ENCODE data around the gene ERRFI1. TPM values are rescaled to one million over a fixed set of nuclear protein-coding genes. Genes with fewer than 3 reads are reported as not detected.

Gene ERRFI1
- total and polyA plus RNA-seq, 4 donors, result 60.7 to 424 (median 106) TPM

GRCh38 chr1:8011016-8011415, 15.1 kb downstream of the ERRFI1 start:
- 85% methylated on average over 4 of the region's 4 CpGs for WGBS
- Histone ChIP-seq H3K4me3 (ENCODE audit: low read depth in 1 of 3, low read length in 3 of 3) (no peak overlapping the region), H3K27me3 (ENCODE audit: control insufficient read depth in 4 of 4, insufficient read depth in 4 of 4, low read length in 3 of 4) (no peaks in the 10 kb centered on the region), H3K4me1 (ENCODE audit: control insufficient read depth in 4 of 4, insufficient read depth in 4 of 4, low read length in 3 of 4) (peaks cover 0 to 11% (median 8%) of the 10 kb centered on the region in 4 donors), H3K36me3 (ENCODE audit: control insufficient read depth in 4 of 4, insufficient read depth in 3 of 4, low read depth in 1 of 4, low read length in 3 of 4) (peaks cover 3 to 51% (median 44%) of the 10 kb centered on the region in 4 donors), H3K9me3 (ENCODE audit: control insufficient read depth in 4 of 4, low read length in 3 of 4) (no peaks in the 10 kb centered on the region), H3K9ac (ENCODE audit: low read depth in 1 of 2, low read length in 2 of 2) (no peak overlapping the region), H3K27ac (ENCODE audit: low read depth in 1 of 2, low read length in 2 of 2) (peak overlapping the region in 1 of 2 donors; percentile 29)
- DNase-seq (ENCODE audit: low spot score), result no peak
- TF ChIP-seq HNF4G (IDR thresholded peaks at IDR 0.05), result no peak
- TF ChIP-seq NR2F2 (IDR thresholded peaks at IDR 0.05), result no peak
- no peak for TF ChIP-seq HNF4A (conservative IDR thresholded peaks at IDR 0.05)
- no peak for TF ChIP-seq FOXA2 (IDR thresholded peaks at IDR 0.05)
- TF ChIP-seq REST (IDR thresholded peaks at IDR 0.05), result no peak
- no peak for TF ChIP-seq RAD21 (IDR thresholded peaks at IDR 0.05)
- TF ChIP-seq MAX (IDR thresholded peaks at IDR 0.05), result no peak
- TF ChIP-seq SP1 (IDR thresholded peaks at IDR 0.05), result no peak
- no peak for TF ChIP-seq FOXA1 (IDR thresholded peaks at IDR 0.05)
- no peak for TF ChIP-seq ATF3 (IDR thresholded peaks at IDR 0.05)
- TF ChIP-seq JUND (IDR thresholded peaks at IDR 0.05), result no peak
- TF ChIP-seq EGR1 (IDR thresholded peaks at IDR 0.05; ENCODE audit: low read depth in 2 of 2), result no peak
- no peak for TF ChIP-seq YY1 (IDR thresholded peaks at IDR 0.05)
- TF ChIP-seq GABPA (IDR thresholded peaks at IDR 0.05 in 1 of 2, conservative IDR thresholded peaks at IDR 0.05 in 1 of 2), result no peak
- no peak for TF ChIP-seq ZBTB33 (IDR thresholded peaks at IDR 0.05)
- no peak for TF ChIP-seq CTCF (IDR thresholded peaks at IDR 0.05; ENCODE audit: low read depth, low read length, missing input control)

Data from liver (tissue), 9 donors.